Neural cell (in vitro differentiated cells): ENCODE results near the gene ZP1. TPM values are rescaled to one million over a fixed set of nuclear protein-coding genes. Genes with fewer than 3 reads are reported as not detected.

Source experiments
- H2AFZ ChIP-seq: fragments of 200-600, 300-800 bp; sonication (generic), shearing (Covaris generic); 2 replicates; pipeline ENCODE4 v1.6.0; 2014; ENCODE audit warnings: low read depth, mild to moderate bottlenecking, antibody characterized with exemption, low read length, moderate library complexity
- H3F3A ChIP-seq: fragments of 200-600 bp; shearing (Covaris generic); 2 replicates; pipeline ENCODE4 v1.6.1; 2016; ENCODE audit warnings: mild to moderate bottlenecking, moderate library complexity, mixed read lengths, antibody characterized with exemption, low read length; ENCODE audit not compliant: insufficient read depth, poor library complexity, severe bottlenecking
- H3K27ac ChIP-seq: fragments of 200-600, 300-800 bp; sonication (generic), shearing (Covaris generic); 2 replicates; pipeline ENCODE4 v1.5.1; 2014; ENCODE audit warnings: mild to moderate bottlenecking, low read length, moderate library complexity
- H3K27me3 ChIP-seq: fragments of 300-800, 200-600 bp; sonication (generic), shearing (Covaris generic); 2 replicates; pipeline ENCODE4 v1.6.0; 2014; ENCODE audit warnings: mild to moderate bottlenecking, low read depth, low read length, moderate library complexity; ENCODE audit not compliant: insufficient read depth
- H3K36me3 ChIP-seq: fragments of 300-800, 200-600 bp; sonication (generic), shearing (Covaris generic); 2 replicates; pipeline ENCODE4 v1.5.1; 2014; ENCODE audit warnings: mild to moderate bottlenecking, antibody characterized with exemption, low read length, moderate library complexity; ENCODE audit not compliant: insufficient read depth
- H3K4me2 ChIP-seq: fragments of 300-800, 200-600 bp; sonication (generic), shearing (Covaris generic); 2 replicates; pipeline ENCODE4 v1.6.0; 2014; ENCODE audit warnings: mild to moderate bottlenecking, low read length
- H3K4me3 ChIP-seq: fragments of 300-800, 200-600 bp; sonication (generic), shearing (Covaris generic); 2 replicates; pipeline ENCODE4 v1.5.1; 2014; ENCODE audit warnings: mild to moderate bottlenecking, low read length, moderate library complexity
- H3K79me2 ChIP-seq: fragments of 200-600 bp; shearing (Covaris generic); replicated peaks from 2 replicates; pipeline ENCODE4 v1.6.0; 2014; ENCODE audit warnings: mild to moderate bottlenecking, low read length, moderate library complexity; ENCODE audit not compliant: insufficient read depth
- H3K9ac ChIP-seq: fragments of 300-800, 200-600 bp; sonication (generic), shearing (Covaris generic); 2 replicates; pipeline ENCODE4 v1.6.1; 2016; ENCODE audit warnings: mild to moderate bottlenecking, low read length, mixed read lengths
- H3K9me2 ChIP-seq: fragments of 200-600 bp; shearing (Covaris generic); 2 replicates; pipeline ENCODE4 v1.6.1; 2016; ENCODE audit warnings: mild to moderate bottlenecking, low read length, mixed read lengths; ENCODE audit not compliant: insufficient read depth
- H3K9me3 ChIP-seq: fragments of 200-600, 300-800 bp; sonication (generic), shearing (Covaris generic); 2 replicates; pipeline ENCODE4 v1.6.1; 2016; ENCODE audit warnings: mild to moderate bottlenecking, mixed run types, low read length, moderate library complexity, mixed read lengths
- H4K20me1 ChIP-seq: fragments of 200-600 bp; shearing (Covaris generic); 2 replicates; pipeline ENCODE4 v1.6.1; 2016; ENCODE audit warnings: mild to moderate bottlenecking, mixed run types; ENCODE audit not compliant: insufficient read depth
- CTCF ChIP-seq: fragments of 450-650 bp; IDR thresholded peaks from 2 replicates; pipeline ENCODE4 v1.5.1; 2014; ENCODE audit warnings: antibody characterized with exemption, mild to moderate bottlenecking, moderate library complexity; ENCODE audit not compliant: poor library complexity, severe bottlenecking
- EP300 ChIP-seq: fragments of 450-650 bp; conservative IDR thresholded peaks from 2 replicates; pipeline ENCODE4 v1.6.1; 2014; ENCODE audit warnings: antibody characterized with exemption, mild to moderate bottlenecking, moderate library complexity; ENCODE audit not compliant: poor library complexity, severe bottlenecking
- EZH2 ChIP-seq: fragments of 200-600, 300-800 bp; shearing (Covaris generic), sonication (generic); IDR thresholded peaks from 2 replicates; pipeline ENCODE4 v1.6.1; 2014; ENCODE audit warnings: antibody characterized with exemption, low read length, borderline replicate concordance, mild to moderate bottlenecking; ENCODE audit not compliant: insufficient read depth, poor library complexity, severe bottlenecking
- MXI1 ChIP-seq: fragments of 450-650 bp; conservative IDR thresholded peaks from 2 replicates; pipeline ENCODE4 v1.6.1; 2014; ENCODE audit warnings: antibody characterized with exemption, mild to moderate bottlenecking; ENCODE audit not compliant: poor library complexity, severe bottlenecking
- POLR2AphosphoS5 ChIP-seq: IDR thresholded peaks from 2 replicates; pipeline ENCODE4 v1.6.1; 2012
- RAD21 ChIP-seq: fragments of 450-650 bp; conservative IDR thresholded peaks from 2 replicates; pipeline ENCODE4 v1.6.1; 2014; ENCODE audit warnings: antibody characterized with exemption, mild to moderate bottlenecking, moderate library complexity
- SMC3 ChIP-seq: fragments of 450-650 bp; conservative IDR thresholded peaks from 2 replicates; pipeline ENCODE4 v1.6.1; 2014; ENCODE audit warnings: antibody characterized with exemption, mild to moderate bottlenecking, moderate library complexity; ENCODE audit not compliant: poor library complexity
- TAF1 ChIP-seq: IDR thresholded peaks from 2 replicates; pipeline ENCODE4 v1.6.1; 2012; ENCODE audit warnings: low read depth
- polyA plus RNA-seq: library from polyadenylated mRNA; depleted of rRNA; stranded (reverse); fragments of >200 nt; gene quantifications from 2 replicates; pipeline ENCODE4 v1.2.3, GENCODE V29; 2014
- TF ChIP-seq, protein P1 (sequence below): IDR thresholded peaks from 2 replicates; pipeline ENCODE4 v1.6.1; 2012; ENCODE audit warnings: borderline replicate concordance

Gene ZP1
- polyA plus RNA-seq, 1 donor from 2014 or later, result 1.5 TPM

GRCh38 chr11:60851327-60852104 is 15.8 kb upstream of the ZP1 start:
- TF ChIP-seq EZH2, result no peak
- TF ChIP-seq TAF1, result no peak
- TF ChIP-seq MXI1, result no peak
- no peak for TF ChIP-seq EP300
- no peak for TF ChIP-seq POLR2AphosphoS5
- no peak for TF ChIP-seq CTCF
- Histone ChIP-seq H3K4me2 (no peak overlapping the region), H3F3A (no peaks in the 10 kb centered on the region), H3K9me3 (no peaks in the 10 kb centered on the region), H4K20me1 (no peaks in the 10 kb centered on the region), H3K4me3 (no peak overlapping the region), H3K9ac (no peak overlapping the region), H3K27me3 (no peaks in the 10 kb centered on the region), H3K36me3 (no peaks in the 10 kb centered on the region), H3K9me2 (no peaks in the 10 kb centered on the region), H2AFZ (no peak overlapping the region), H3K79me2 (no peaks in the 10 kb centered on the region), H3K27ac (no peak overlapping the region)

- no peaks in the 10 kb centered on the region for H4K20me1 ChIP-seq
- no peaks in the 10 kb centered on the region for H3K9me3 ChIP-seq
- H3K27ac ChIP-seq, result no peak overlapping the region
- TF ChIP-seq SMC3, result no peak
- no peak for TF ChIP-seq EP300
- TF ChIP-seq MXI1, result no peak
- TF ChIP-seq TAF1, result no peak
- TF ChIP-seq EZH2, result no peak
- TF ChIP-seq CTCF, result no peak
- TF ChIP-seq, protein P1, sequence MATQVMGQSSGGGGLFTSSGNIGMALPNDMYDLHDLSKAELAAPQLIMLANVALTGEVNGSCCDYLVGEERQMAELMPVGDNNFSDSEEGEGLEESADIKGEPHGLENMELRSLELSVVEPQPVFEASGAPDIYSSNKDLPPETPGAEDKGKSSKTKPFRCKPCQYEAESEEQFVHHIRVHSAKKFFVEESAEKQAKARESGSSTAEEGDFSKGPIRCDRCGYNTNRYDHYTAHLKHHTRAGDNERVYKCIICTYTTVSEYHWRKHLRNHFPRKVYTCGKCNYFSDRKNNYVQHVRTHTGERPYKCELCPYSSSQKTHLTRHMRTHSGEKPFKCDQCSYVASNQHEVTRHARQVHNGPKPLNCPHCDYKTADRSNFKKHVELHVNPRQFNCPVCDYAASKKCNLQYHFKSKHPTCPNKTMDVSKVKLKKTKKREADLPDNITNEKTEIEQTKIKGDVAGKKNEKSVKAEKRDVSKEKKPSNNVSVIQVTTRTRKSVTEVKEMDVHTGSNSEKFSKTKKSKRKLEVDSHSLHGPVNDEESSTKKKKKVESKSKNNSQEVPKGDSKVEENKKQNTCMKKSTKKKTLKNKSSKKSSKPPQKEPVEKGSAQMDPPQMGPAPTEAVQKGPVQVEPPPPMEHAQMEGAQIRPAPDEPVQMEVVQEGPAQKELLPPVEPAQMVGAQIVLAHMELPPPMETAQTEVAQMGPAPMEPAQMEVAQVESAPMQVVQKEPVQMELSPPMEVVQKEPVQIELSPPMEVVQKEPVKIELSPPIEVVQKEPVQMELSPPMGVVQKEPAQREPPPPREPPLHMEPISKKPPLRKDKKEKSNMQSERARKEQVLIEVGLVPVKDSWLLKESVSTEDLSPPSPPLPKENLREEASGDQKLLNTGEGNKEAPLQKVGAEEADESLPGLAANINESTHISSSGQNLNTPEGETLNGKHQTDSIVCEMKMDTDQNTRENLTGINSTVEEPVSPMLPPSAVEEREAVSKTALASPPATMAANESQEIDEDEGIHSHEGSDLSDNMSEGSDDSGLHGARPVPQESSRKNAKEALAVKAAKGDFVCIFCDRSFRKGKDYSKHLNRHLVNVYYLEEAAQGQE, result no peak
- no peak for TF ChIP-seq RAD21
- TF ChIP-seq POLR2AphosphoS5, result no peak
- no peaks in the 10 kb centered on the region for H3K9me2 ChIP-seq
- H3K36me3 ChIP-seq, result no peaks in the 10 kb centered on the region
- no peak overlapping the region for H3K4me3 ChIP-seq
- no peak overlapping the region for H3K9ac ChIP-seq
- H3K4me2 ChIP-seq, result no peak overlapping the region
- no peaks in the 10 kb centered on the region for H3K27me3 ChIP-seq
- no peaks in the 10 kb centered on the region for H3K79me2 ChIP-seq
- no peaks in the 10 kb centered on the region for H3F3A ChIP-seq
- H2AFZ ChIP-seq, result no peak overlapping the region
These were observed 15.0 kb upstream of the ZP1 start for GRCh38 chr11:60852117-60852981.
